ENCODE results near the gene MVB12B. TPM values are rescaled to one million over a fixed set of nuclear protein-coding genes. Genes with fewer than 3 reads are reported as not detected.

Gene MVB12B
- total RNA-seq, 4 donors from 2014 or later = 2.1 to 39.2 (median 22.2) TPM

- Histone ChIP-seq H3K36me3 (no peaks in the 10 kb centered on the region), H3K27ac (no peak overlapping the region)
- intact Hi-C loops (cut with DNase I; ENCODE audit: low total_unique reads) = no loop called here
Measured at GRCh38 chr9:126295516-126295915, 31.1 kb upstream of the MVB12B start.

GRCh38 chr9:126295936-126296600, 30.6 kb upstream of the MVB12B start:
- Histone ChIP-seq H3K4me1 (no peaks in the 10 kb centered on the region), H3K27ac (no peak overlapping the region), H3K9me3 (no peaks in the 10 kb centered on the region), H3K27me3 (no peaks in the 10 kb centered on the region), H3K4me3 (no peak overlapping the region), H3K36me3 (no peaks in the 10 kb centered on the region)
- intact Hi-C loops (cut with DNase I; ENCODE audit: low total_unique reads) = no loop called here
- TF ChIP-seq, protein P1, sequence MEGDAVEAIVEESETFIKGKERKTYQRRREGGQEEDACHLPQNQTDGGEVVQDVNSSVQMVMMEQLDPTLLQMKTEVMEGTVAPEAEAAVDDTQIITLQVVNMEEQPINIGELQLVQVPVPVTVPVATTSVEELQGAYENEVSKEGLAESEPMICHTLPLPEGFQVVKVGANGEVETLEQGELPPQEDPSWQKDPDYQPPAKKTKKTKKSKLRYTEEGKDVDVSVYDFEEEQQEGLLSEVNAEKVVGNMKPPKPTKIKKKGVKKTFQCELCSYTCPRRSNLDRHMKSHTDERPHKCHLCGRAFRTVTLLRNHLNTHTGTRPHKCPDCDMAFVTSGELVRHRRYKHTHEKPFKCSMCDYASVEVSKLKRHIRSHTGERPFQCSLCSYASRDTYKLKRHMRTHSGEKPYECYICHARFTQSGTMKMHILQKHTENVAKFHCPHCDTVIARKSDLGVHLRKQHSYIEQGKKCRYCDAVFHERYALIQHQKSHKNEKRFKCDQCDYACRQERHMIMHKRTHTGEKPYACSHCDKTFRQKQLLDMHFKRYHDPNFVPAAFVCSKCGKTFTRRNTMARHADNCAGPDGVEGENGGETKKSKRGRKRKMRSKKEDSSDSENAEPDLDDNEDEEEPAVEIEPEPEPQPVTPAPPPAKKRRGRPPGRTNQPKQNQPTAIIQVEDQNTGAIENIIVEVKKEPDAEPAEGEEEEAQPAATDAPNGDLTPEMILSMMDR (IDR thresholded peaks at IDR 0.05) = no peak
- no peak for TF ChIP-seq POLR2A (IDR thresholded peaks at IDR 0.05)
- DNase-seq = no peak

More at GRCh38 chr9:126295516-126295915, 31.1 kb upstream of the MVB12B start:
- H3K9me3 ChIP-seq = no peaks in the 10 kb centered on the region
- H3K27me3 ChIP-seq = no peaks in the 10 kb centered on the region
- H3K4me3 ChIP-seq = no peak overlapping the region
- TF ChIP-seq, protein P1 (IDR thresholded peaks at IDR 0.05) = no peak
- TF ChIP-seq POLR2A (IDR thresholded peaks at IDR 0.05) = no peak
- DNase-seq = no peak
- no peaks in the 10 kb centered on the region for H3K4me1 ChIP-seq

DNA sequence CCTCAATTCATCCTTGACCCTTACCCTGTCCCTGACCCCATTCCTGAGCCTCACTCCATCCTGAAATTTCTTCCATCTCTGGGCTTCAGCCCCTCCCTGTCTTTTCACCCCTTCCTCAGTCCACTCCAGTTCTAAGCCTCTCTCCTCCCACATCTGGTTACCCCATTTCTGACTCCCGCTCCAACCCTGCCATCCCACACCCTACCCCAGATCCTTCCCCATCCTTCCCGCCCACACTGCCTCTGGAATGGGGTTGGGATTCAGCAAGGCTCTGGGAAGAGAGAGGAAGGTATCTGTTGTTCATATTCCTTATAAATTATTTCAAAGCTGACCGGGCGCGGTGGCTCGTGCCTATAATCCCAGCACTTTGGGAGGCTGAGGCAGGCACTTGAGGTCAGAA, 29.9 kb upstream of the MVB12B start:
- H3K9me3 ChIP-seq = no peaks in the 10 kb centered on the region
- TF ChIP-seq, protein P1 (IDR thresholded peaks at IDR 0.05) = no peak
- no peak for TF ChIP-seq POLR2A (IDR thresholded peaks at IDR 0.05)
- no peaks in the 10 kb centered on the region for H3K27me3 ChIP-seq
- H3K27ac ChIP-seq = no peak overlapping the region
- no peak overlapping the region for H3K4me3 ChIP-seq
- intact Hi-C loops (cut with DNase I; ENCODE audit: low total_unique reads) = no loop called here
- DNase-seq = no peak
- H3K36me3 ChIP-seq = no peaks in the 10 kb centered on the region
- no peaks in the 10 kb centered on the region for H3K4me1 ChIP-seq

DNA sequence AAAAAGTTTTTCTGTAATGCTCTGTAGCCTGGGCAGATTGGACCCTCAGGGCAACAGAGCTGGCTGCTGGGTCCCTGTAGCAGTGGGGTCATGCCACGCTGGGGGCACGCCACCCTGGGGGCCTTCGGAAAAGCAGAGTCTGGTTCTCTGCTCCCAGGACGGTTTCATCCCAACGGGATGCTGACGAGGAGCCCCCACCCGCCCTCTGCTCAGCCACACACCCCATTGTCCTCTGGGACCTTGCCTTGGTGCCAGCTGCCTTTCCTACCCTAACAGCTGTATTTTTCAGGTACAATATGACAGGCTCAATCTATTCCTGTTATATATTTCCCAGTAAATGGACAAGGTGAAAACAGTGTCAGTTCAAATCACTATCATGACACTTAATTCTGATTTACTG, 29.0 kb upstream of the MVB12B start:
- Histone ChIP-seq H3K27ac (no peak overlapping the region), H3K27me3 (no peaks in the 10 kb centered on the region), H3K4me3 (no peak overlapping the region), H3K36me3 (no peaks in the 10 kb centered on the region), H3K9me3 (no peaks in the 10 kb centered on the region), H3K4me1 (no peaks in the 10 kb centered on the region)
- DNase-seq = no peak
- intact Hi-C loops (cut with DNase I; ENCODE audit: low total_unique reads) = no loop called here
- no peak for TF ChIP-seq POLR2A (IDR thresholded peaks at IDR 0.05)
- TF ChIP-seq, protein P1 (IDR thresholded peaks at IDR 0.05) = no peak

GRCh38 chr9:126298063-126298801, 28.4 kb upstream of the MVB12B start:
- no peaks in the 10 kb centered on the region for H3K36me3 ChIP-seq

More at GRCh38 chr9:126298063-126298801, 28.4 kb upstream of the MVB12B start:
- intact Hi-C loops (cut with DNase I; ENCODE audit: low total_unique reads) = no loop called here
- Histone ChIP-seq H3K9me3 (no peaks in the 10 kb centered on the region), H3K4me3 (no peak overlapping the region), H3K27me3 (no peaks in the 10 kb centered on the region), H3K27ac (no peak overlapping the region), H3K4me1 (no peaks in the 10 kb centered on the region)
- no peak for DNase-seq
- no peak for TF ChIP-seq POLR2A (IDR thresholded peaks at IDR 0.05)
- TF ChIP-seq, protein P1 (IDR thresholded peaks at IDR 0.05) = no peak
